K562 (cell line): Measurements from ENCODE around the gene CREB5. TPM values are rescaled to one million over a fixed set of nuclear protein-coding genes. Genes with fewer than 3 reads are reported as not detected.

Experiments used
- ATAC-seq: fragments of 200-7000 bp; cut with Tn5 transposase; 3 replicates; pipeline ENCODE4 v1.9.1; 2020; ENCODE audit warnings: moderate library complexity
- BruUV-seq: library from RNA; stranded (reverse); fragments of 400-500 nt; replicated peaks from 2 replicates; lab custom pipeline; 2021; lab: Mats Ljungman, UMichigan
- CTCF ChIA-PET: fragments of 300-600 bp; formaldehyde crosslinking; extraction: SDS; loops from one replicate; lab custom pipeline; 2021; ENCODE audit warnings: low intra/inter-chr PET ratio; lab: Yijun Ruan, JAX
- POLR2A ChIA-PET: fragments of 300-600, 350-650 bp; sonication (Branson Sonifier 250); formaldehyde crosslinking; extraction: SDS; loops from one replicate; lab custom pipeline; 2021; ENCODE audit warnings: antibody characterized with exemption, inconsistent platforms; lab: Yijun Ruan, JAX
- DNase-seq, 4 experiments: peaks; one replicate each; pipeline versions ENCODE4 v3.0.0 to v3.0.0-alpha.2; 2011 to 2018; ENCODE audit warnings: low spot score in 3 of 4, mixed read lengths in 3 of 4; ENCODE audit errors: extremely low read depth in 1 of 4
- FAIRE-seq: peaks from 2 replicates; lab custom pipeline; 2011; peaks lifted over from hg19 to GRCh38; lab: Jason Lieb, UNC
- H2AFZ ChIP-seq: 2 replicates; pipeline ENCODE4 v1.6.0; 2011; ENCODE audit warnings: low read depth, low read length, control low read depth, inconsistent platforms
- H3K27ac ChIP-seq: fragments of 200-600 bp; 3 replicates; pipeline ENCODE4 v1.8.0; 2011; ENCODE audit warnings: low read depth, mild to moderate bottlenecking, control low read depth, inconsistent platforms, low read length, moderate library complexity, mixed read lengths; ENCODE audit errors: extremely low read depth
- H3K27me3 ChIP-seq, 2 experiments: fragments of 300-600 bp in 1 of 2; 2 replicates in 1 of 2; 3 replicates in 1 of 2; pipeline versions ENCODE4 v1.6.0 to v1.8.0; 2011; ENCODE audit warnings: inconsistent platforms in 2 of 2, low read length in 2 of 2, mild to moderate bottlenecking in 1 of 2, mixed read lengths in 1 of 2, moderate library complexity in 1 of 2; ENCODE audit not compliant: control insufficient read depth in 2 of 2, insufficient read depth in 2 of 2
- H3K36me3 ChIP-seq: fragments of 300-600 bp; 3 replicates; pipeline ENCODE4 v1.8.0; 2011; ENCODE audit warnings: mild to moderate bottlenecking, low read length, inconsistent platforms; ENCODE audit not compliant: control insufficient read depth, insufficient read depth
- H3K4me1 ChIP-seq, 2 experiments: fragments of 200-600 bp in 1 of 2; replicated peaks in 1 of 2; 2 replicates in 1 of 2; 3 replicates in 1 of 2; pipeline versions ENCODE4 v1.5.1 to v1.8.0; 2011; ENCODE audit warnings: inconsistent platforms in 2 of 2, low read length in 2 of 2, mild to moderate bottlenecking in 1 of 2, mixed read lengths in 1 of 2, moderate library complexity in 1 of 2; ENCODE audit not compliant: control insufficient read depth in 2 of 2, insufficient read depth in 2 of 2
- H3K4me2 ChIP-seq: 2 replicates; pipeline ENCODE4 v1.6.1; 2011; ENCODE audit warnings: low read length, control low read depth, inconsistent platforms, mixed read lengths; ENCODE audit not compliant: insufficient read depth
- H3K4me3 ChIP-seq: fragments of 200-600 bp; sonication (generic), shearing (Covaris generic); 2 replicates; pipeline ENCODE4 v1.5.1; 2016; ENCODE audit warnings: control low read depth, inconsistent platforms
- H3K79me2 ChIP-seq: fragments of 200-600 bp; 3 replicates; pipeline ENCODE4 v1.8.0; 2011; ENCODE audit warnings: low read length, inconsistent platforms; ENCODE audit not compliant: control insufficient read depth, insufficient read depth
- H3K9ac ChIP-seq, 2 experiments: 2 replicates each; pipeline versions ENCODE4 v1.6.0 to v1.6.1; 2011; ENCODE audit warnings: low read depth in 2 of 2, low read length in 2 of 2, control low read depth in 1 of 2, inconsistent platforms in 1 of 2, mild to moderate bottlenecking in 1 of 2, mixed read lengths in 1 of 2; ENCODE audit not compliant: insufficient read depth in 1 of 2
- H3K9me1 ChIP-seq: one replicate; pipeline ENCODE4 v1.6.0; 2011; ENCODE audit warnings: inconsistent platforms, mild to moderate bottlenecking, low read length, moderate library complexity; ENCODE audit not compliant: control insufficient read depth, insufficient read depth
- H3K9me3 ChIP-seq: replicated peaks from 2 replicates; pipeline ENCODE4 v1.5.1; 2011; ENCODE audit warnings: low read depth, low read length, inconsistent platforms; ENCODE audit not compliant: control insufficient read depth, insufficient read depth
- H4K20me1 ChIP-seq: replicated peaks from 2 replicates; pipeline ENCODE4 v1.6.1; 2011; ENCODE audit warnings: low read length, inconsistent platforms, mixed read lengths; ENCODE audit not compliant: control insufficient read depth, insufficient read depth
- BRCA1 ChIP-seq, 2 experiments: fragments of 450-650 bp in 1 of 2; sonication (generic) in 1 of 2; formaldehyde crosslinking in 1 of 2; IDR thresholded peaks; 2 replicates each; pipeline versions ENCODE4 v1.5.0 to v1.6.1; 2017 to 2020; ENCODE audit warnings: mild to moderate bottlenecking in 1 of 2, missing genetic modification reagents in 1 of 2
- STAT6 ChIP-seq: sonication (generic); formaldehyde crosslinking; IDR thresholded peaks from 2 replicates; pipeline ENCODE4 v1.8.1; 2023; ENCODE audit warnings: mild to moderate bottlenecking, missing genetic modification reagents
- ZNF282 ChIP-seq: sonication (generic); formaldehyde crosslinking; IDR thresholded peaks from 2 replicates; pipeline ENCODE4 v1.8.1; 2023; ENCODE audit warnings: missing genetic modification reagents
- ZNF3 ChIP-seq: fragments of 250-450 bp; sonication (Bioruptor Pico); IDR thresholded peaks from 2 replicates; pipeline ENCODE4 v1.5.0; 2021; ENCODE audit warnings: mild to moderate bottlenecking, moderate library complexity
- ZNF316 ChIP-seq: fragments of 450-650 bp; IDR thresholded peaks from 2 replicates; pipeline ENCODE4 v1.6.1; 2016
- WGBS: fragments of 100-300 bp; shearing (Covaris generic); methylation state at CpG from one replicate; pipeline ENCODE4 v1.1.6; 2016; ENCODE audit warnings: low coverage, mixed read lengths; ENCODE audit not compliant: insufficient coverage; ENCODE audit errors: missing lambda C conversion rate; 5-methylcytosine and 5-hydroxymethylcytosine counted together
- in situ Hi-C: fragments of 300-500 bp; cut with MboI; formaldehyde crosslinking; loops from 4 replicates; pipeline ENCODE4 v1.15.0; 2018; ENCODE audit warnings: inconsistent platforms, mixed read lengths
- intact Hi-C: fragments of 100-400 bp; cut with micrococcal nuclease; formaldehyde crosslinking; loops from 2 replicates; pipeline ENCODE4 v1.14.2; 2022
- polyA plus RNA-seq, 8 experiments: library from polyadenylated mRNA; depleted of rRNA in 4 of 8; stranded (reverse) in 5 of 8; unstranded in 3 of 8; fragments of >200 nt; fragmentation: Nextera tagmentation in 2 of 8; fragmentation: Illumina TruSeq in 1 of 8; extraction: Ambion mirVana in 2 of 8; extraction: Trizol in 1 of 8; gene quantifications; 2 replicates each; pipeline versions ENCODE4 v1.2.1 to v1.2.3, GENCODE V29; 2011 to 2014; ENCODE audit warnings: inconsistent platforms in 1 of 8, missing spikeins in 1 of 8
- total RNA-seq, 7 experiments: library from RNA; depleted of rRNA in 6 of 7; stranded (reverse); fragments of >200 nt in 6 of 7; fragmentation: Illumina TruSeq in 2 of 7; extraction: Trizol in 2 of 7; gene quantifications; 2 replicates each; pipeline versions ENCODE4 v1.2.1 to v1.2.3, GENCODE V29; 2011 to 2021; ENCODE audit warnings: low replicate concordance in 1 of 7
- TF ChIP-seq, protein P1 (sequence below): fragments of 250-450 bp; sonication (Bioruptor Pico); IDR thresholded peaks from 2 replicates; pipeline ENCODE4 v1.8.0; 2021; ENCODE audit warnings: moderate library complexity, mild to moderate bottlenecking, inconsistent platforms
- TF ChIP-seq, protein P2 (sequence below): fragments of 450-650 bp; IDR thresholded peaks from 2 replicates; pipeline ENCODE4 v1.7.1; 2018; ENCODE audit warnings: mild to moderate bottlenecking, low read depth; ENCODE audit not compliant: partially characterized antibody

The CREB5 gene
- total and polyA plus RNA-seq, 9 of the 15 experiments (the other 6 are each of a cell fraction or from before 2014, with no cell fraction given) = 0.33 to 6.4 (median 1.8) TPM

- Histone ChIP-seq H3K4me3 (no peak overlapping the region), H3K4me2 (no peak overlapping the region), H3K36me3 (no peaks in the 10 kb centered on the region), H3K79me2 (no peaks in the 10 kb centered on the region), H2AFZ (no peak overlapping the region), H3K9ac (no peak overlapping the region), H3K9me1 (no peaks in the 10 kb centered on the region), H3K9me3 (no peaks in the 10 kb centered on the region), H4K20me1 (no peaks in the 10 kb centered on the region), H3K27ac (no peak overlapping the region), H3K4me1 (no peaks in the 10 kb centered on the region), H3K27me3 (no peaks in the 10 kb centered on the region)
- ChIA-PET POLR2A (no interaction called here), CTCF (no interaction called here)
- no peak for ATAC-seq
- TF ChIP-seq, protein P1, sequence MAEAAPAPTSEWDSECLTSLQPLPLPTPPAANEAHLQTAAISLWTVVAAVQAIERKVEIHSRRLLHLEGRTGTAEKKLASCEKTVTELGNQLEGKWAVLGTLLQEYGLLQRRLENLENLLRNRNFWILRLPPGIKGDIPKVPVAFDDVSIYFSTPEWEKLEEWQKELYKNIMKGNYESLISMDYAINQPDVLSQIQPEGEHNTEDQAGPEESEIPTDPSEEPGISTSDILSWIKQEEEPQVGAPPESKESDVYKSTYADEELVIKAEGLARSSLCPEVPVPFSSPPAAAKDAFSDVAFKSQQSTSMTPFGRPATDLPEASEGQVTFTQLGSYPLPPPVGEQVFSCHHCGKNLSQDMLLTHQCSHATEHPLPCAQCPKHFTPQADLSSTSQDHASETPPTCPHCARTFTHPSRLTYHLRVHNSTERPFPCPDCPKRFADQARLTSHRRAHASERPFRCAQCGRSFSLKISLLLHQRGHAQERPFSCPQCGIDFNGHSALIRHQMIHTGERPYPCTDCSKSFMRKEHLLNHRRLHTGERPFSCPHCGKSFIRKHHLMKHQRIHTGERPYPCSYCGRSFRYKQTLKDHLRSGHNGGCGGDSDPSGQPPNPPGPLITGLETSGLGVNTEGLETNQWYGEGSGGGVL (CRISPR knock-in tag) = no peak
- TF ChIP-seq ZNF316 = no peak
- no peak for TF ChIP-seq STAT6 (CRISPR knock-in tag)
- no peak for TF ChIP-seq BRCA1 (IDR thresholded peaks at IDR 0.05)
- TF ChIP-seq BRCA1 (CRISPR knock-in tag; IDR thresholded peaks at IDR 0.05) = no peak
- TF ChIP-seq, protein P2, sequence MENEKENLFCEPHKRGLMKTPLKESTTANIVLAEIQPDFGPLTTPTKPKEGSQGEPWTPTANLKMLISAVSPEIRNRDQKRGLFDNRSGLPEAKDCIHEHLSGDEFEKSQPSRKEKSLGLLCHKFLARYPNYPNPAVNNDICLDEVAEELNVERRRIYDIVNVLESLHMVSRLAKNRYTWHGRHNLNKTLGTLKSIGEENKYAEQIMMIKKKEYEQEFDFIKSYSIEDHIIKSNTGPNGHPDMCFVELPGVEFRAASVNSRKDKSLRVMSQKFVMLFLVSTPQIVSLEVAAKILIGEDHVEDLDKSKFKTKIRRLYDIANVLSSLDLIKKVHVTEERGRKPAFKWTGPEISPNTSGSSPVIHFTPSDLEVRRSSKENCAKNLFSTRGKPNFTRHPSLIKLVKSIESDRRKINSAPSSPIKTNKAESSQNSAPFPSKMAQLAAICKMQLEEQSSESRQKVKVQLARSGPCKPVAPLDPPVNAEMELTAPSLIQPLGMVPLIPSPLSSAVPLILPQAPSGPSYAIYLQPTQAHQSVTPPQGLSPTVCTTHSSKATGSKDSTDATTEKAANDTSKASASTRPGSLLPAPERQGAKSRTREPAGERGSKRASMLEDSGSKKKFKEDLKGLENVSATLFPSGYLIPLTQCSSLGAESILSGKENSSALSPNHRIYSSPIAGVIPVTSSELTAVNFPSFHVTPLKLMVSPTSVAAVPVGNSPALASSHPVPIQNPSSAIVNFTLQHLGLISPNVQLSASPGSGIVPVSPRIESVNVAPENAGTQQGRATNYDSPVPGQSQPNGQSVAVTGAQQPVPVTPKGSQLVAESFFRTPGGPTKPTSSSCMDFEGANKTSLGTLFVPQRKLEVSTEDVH = no peak
- no peak for TF ChIP-seq ZNF282
- TF ChIP-seq ZNF3 (CRISPR knock-in tag) = no peak
- in situ Hi-C loops = no loop called here
- no peak for FAIRE-seq
- DNase-seq = no peak
- BruUV-seq = no TSS peak
- WGBS = 2% methylated on average over 12 of the region's 12 CpGs
- intact Hi-C loops = no loop called here
Observed at GRCh38 chr7:28530175-28530802, 118.0 kb downstream of the CREB5 start.
